HCT116 (cell line): Measurements from ENCODE around the gene CRX. TPM values are rescaled to one million over a fixed set of nuclear protein-coding genes. Genes with fewer than 3 reads are reported as not detected.

Source experiments
- ATAC-seq: fragments of 200-7000 bp; cut with Tn5 transposase; 2 replicates; pipeline ENCODE4 v1.9.1; 2020; ENCODE audit warnings: mild to moderate bottlenecking, moderate library complexity
- BruUV-seq: library from RNA; stranded (reverse); fragments of 400-500 nt; replicated peaks from 2 replicates; lab custom pipeline; 2021; lab: Mats Ljungman, UMichigan
- CTCF ChIA-PET: fragments of 300-600 bp; sonication (Branson Sonifier 250); formaldehyde crosslinking; loops from one replicate; lab custom pipeline; 2021; ENCODE audit warnings: antibody characterized with exemption; lab: Charles Lee
- POLR2A ChIA-PET: fragments of 300-600, 350-600 bp; sonication (Branson Sonifier 250); formaldehyde crosslinking; loops from one replicate; lab custom pipeline; 2021; ENCODE audit warnings: antibody characterized with exemption; lab: Charles Lee
- RAD21 ChIA-PET, 2 experiments: fragments of 300-600 bp; sonication (Branson Sonifier 250); formaldehyde crosslinking; loops; one replicate each; lab custom pipeline; 2023; ENCODE audit warnings: low total read pairs in 2 of 2; ENCODE audit not compliant: uncharacterized antibody in 2 of 2, unreplicated experiment in 2 of 2, low non-redundant PET in 1 of 2; lab: Charles Lee
- DNase-seq: peaks from one replicate; pipeline ENCODE4 v3.0.0-alpha.2; 2010; ENCODE audit warnings: low read depth, low spot score
- H2AFZ ChIP-seq: fragments of 200-600 bp; shearing (Covaris generic), sonication (generic); 2 replicates; pipeline ENCODE4 v1.6.1; 2017; ENCODE audit warnings: low read depth, mixed run types, mixed read lengths, antibody characterized with exemption, low read length; ENCODE audit not compliant: poor library complexity, severe bottlenecking
- H3K27ac ChIP-seq: 2 replicates; pipeline ENCODE4 v1.5.1; 2012; ENCODE audit warnings: low read depth, low read length
- H3K27me3 ChIP-seq: fragments of 200-600 bp; sonication (generic); 2 replicates; pipeline ENCODE4 v1.6.1; 2016; ENCODE audit warnings: mixed run types, low read length, mixed read lengths; ENCODE audit not compliant: insufficient read depth
- H3K36me3 ChIP-seq, 2 experiments: fragments of 200-500 bp in 1 of 2; fragments of 200-600 bp in 1 of 2; sonication (Bioruptor generic) in 1 of 2; sonication (generic) in 1 of 2; 2 replicates each; pipeline versions ENCODE4 v1.5.1 to v1.6.1; 2014 to 2016; ENCODE audit warnings: low read length in 2 of 2, inconsistent platforms in 1 of 2, mixed read lengths in 1 of 2, mixed run types in 1 of 2; ENCODE audit not compliant: insufficient read depth in 2 of 2, control insufficient read depth in 1 of 2
- H3K4me1 ChIP-seq, 2 experiments: fragments of 200-600 bp in 1 of 2; sonication (generic) in 1 of 2; 2 replicates each; pipeline versions ENCODE4 v1.5.1 to v1.6.1; 2012 to 2017; ENCODE audit warnings: low read length in 2 of 2, inconsistent platforms in 1 of 2, mild to moderate bottlenecking in 1 of 2, mixed read lengths in 1 of 2, mixed run types in 1 of 2, moderate library complexity in 1 of 2; ENCODE audit not compliant: insufficient read depth in 2 of 2, control insufficient read depth in 1 of 2
- H3K4me2 ChIP-seq: fragments of 200-600 bp; sonication (generic); 2 replicates; pipeline ENCODE4 v1.6.1; 2017; ENCODE audit warnings: mixed run types, low read length, mixed read lengths
- H3K4me3 ChIP-seq, 2 experiments: fragments of 200-600 bp in 1 of 2; sonication (generic) in 1 of 2; replicated peaks in 1 of 2; 2 replicates each; pipeline ENCODE4 v1.5.1; 2011 to 2016; ENCODE audit warnings: low read length in 2 of 2, control low read depth in 1 of 2, low read depth in 1 of 2, mild to moderate bottlenecking in 1 of 2, mixed read lengths in 1 of 2, mixed run types in 1 of 2
- H3K79me2 ChIP-seq: fragments of 200-600 bp; sonication (generic); 2 replicates; pipeline ENCODE4 v1.6.1; 2017; ENCODE audit warnings: mild to moderate bottlenecking, mixed run types, low read length, moderate library complexity, mixed read lengths; ENCODE audit not compliant: insufficient read depth
- H3K9ac ChIP-seq: fragments of 200-600 bp; sonication (generic); 2 replicates; pipeline ENCODE4 v1.6.1; 2016; ENCODE audit warnings: low read length, mixed read lengths
- H3K9me2 ChIP-seq: fragments of 200-600 bp; sonication (generic), shearing (Covaris generic); 2 replicates; pipeline ENCODE4 v1.6.1; 2017; ENCODE audit warnings: mixed run types, mild to moderate bottlenecking, moderate library complexity; ENCODE audit not compliant: insufficient read depth
- H3K9me3 ChIP-seq, 2 experiments: fragments of 200-500 bp in 1 of 2; fragments of 200-600 bp in 1 of 2; sonication (Bioruptor generic) in 1 of 2; sonication (generic) in 1 of 2; 2 replicates each; pipeline ENCODE4 v1.6.1; 2014 to 2017; ENCODE audit warnings: low read length in 2 of 2, mixed read lengths in 2 of 2, inconsistent platforms in 1 of 2, low read depth in 1 of 2, mild to moderate bottlenecking in 1 of 2, mixed run types in 1 of 2, moderate library complexity in 1 of 2; ENCODE audit not compliant: control insufficient read depth in 1 of 2, insufficient read depth in 1 of 2
- H4K20me1 ChIP-seq: fragments of 200-600 bp; sonication (generic), shearing (Covaris generic); 2 replicates; pipeline ENCODE4 v1.6.1; 2017; ENCODE audit warnings: mixed run types, mild to moderate bottlenecking, moderate library complexity; ENCODE audit not compliant: insufficient read depth
- CTCF ChIP-seq, 3 experiments: fragments of 200-600 bp in 1 of 3; sonication (generic) in 1 of 3; IDR thresholded peaks in 2 of 3; conservative IDR thresholded peaks in 1 of 3; 2 replicates each; pipeline ENCODE4 v1.5.1; 2012 to 2017; ENCODE audit warnings: low read depth in 2 of 3, low read length in 2 of 3, antibody characterized with exemption in 1 of 3, borderline replicate concordance in 1 of 3, control low read depth in 1 of 3, mild to moderate bottlenecking in 1 of 3, mixed read lengths in 1 of 3, mixed run types in 1 of 3, moderate library complexity in 1 of 3; ENCODE audit not compliant: insufficient read depth in 1 of 3
- REST ChIP-seq: IDR thresholded peaks from 2 replicates; pipeline ENCODE4 v1.6.1; 2012; ENCODE audit warnings: low read depth
- YY1 ChIP-seq: IDR thresholded peaks from 2 replicates; pipeline ENCODE4 v1.6.1; 2011; ENCODE audit warnings: low read length, low read depth, moderate library complexity, mild to moderate bottlenecking; ENCODE audit not compliant: insufficient replicate concordance; ENCODE audit errors: extremely low read depth
- ZNF274 ChIP-seq: fragments of 200-500 bp; sonication (Bioruptor generic); IDR thresholded peaks from 2 replicates; pipeline ENCODE4 v1.6.1; 2014; ENCODE audit warnings: mild to moderate bottlenecking, low read depth, low read length, inconsistent platforms
- intact Hi-C: fragments of 100-400 bp; cut with micrococcal nuclease; formaldehyde crosslinking; loops from 2 replicates; pipeline ENCODE4 v1.10.0; 2022
- total RNA-seq: library from RNA; stranded (reverse); gene quantifications from one replicate; pipeline ENCODE4 v1.2.1, GENCODE V29; 2021; ENCODE audit not compliant: unreplicated experiment

Gene CRX
- total RNA-seq, 1 experiment from 2014 or later = not detected

GRCh38 chr19:47860602-47861297 lies 39.0 kb downstream of the CRX start:
- TF ChIP-seq CTCF (IDR thresholded peaks at IDR 0.05 in 2 of 3, conservative IDR thresholded peaks at IDR 0.05 in 1 of 3; ENCODE audit: borderline replicate concordance in 1 of 3, insufficient read depth in 1 of 3, low read depth in 2 of 3, low read length in 2 of 3) = no peak
- TF ChIP-seq ZNF274 = no peak
- TF ChIP-seq YY1 = no peak
- no peak for TF ChIP-seq REST
- no TSS peak for BruUV-seq
- no peak overlapping the region for H3K9ac ChIP-seq

More at GRCh38 chr19:47860602-47861297, 39.0 kb downstream of the CRX start:
- no peaks in the 10 kb centered on the region for H4K20me1 ChIP-seq
- H3K4me2 ChIP-seq = no peak overlapping the region
- H3K79me2 ChIP-seq = no peaks in the 10 kb centered on the region
- POLR2A ChIA-PET = no interaction called here
- DNase-seq = no peak
- H2AFZ ChIP-seq = no peak overlapping the region
- CTCF ChIA-PET = no interaction called here
- RAD21 ChIA-PET = no interaction called here
- peaks cover 22 to 33% of the 10 kb centered on the region in 2 experiments for H3K4me1 ChIP-seq
- ATAC-seq = no peak
- H3K36me3 ChIP-seq = no peaks in the 10 kb centered on the region
- no peaks in the 10 kb centered on the region for H3K9me2 ChIP-seq
- H3K4me3 ChIP-seq = no peak overlapping the region
- no peak overlapping the region for H3K27ac ChIP-seq
- H3K9me3 ChIP-seq = no peaks in the 10 kb centered on the region
- H3K27me3 ChIP-seq = no peaks in the 10 kb centered on the region
- intact Hi-C loops = loop anchor here (5.0 kb wide), 1 partner anchor 48 kb away; no protein-coding TSS in a partner anchor
